DND-41 (cell line): ENCODE measurements around the gene ARHGAP26.

Experiments
- ATAC-seq: fragments of 200-7000 bp; cut with Tn5 transposase; 3 replicates; pipeline ENCODE4 v1.9.1; 2021; ENCODE audit warnings: low read depth; ENCODE audit not compliant: insufficient read depth
- DNase-seq: peaks from one replicate; pipeline ENCODE4 v3.0.0-alpha.2; 2020
- H2AFZ ChIP-seq: 2 replicates; pipeline ENCODE4 v1.6.0; 2012; ENCODE audit warnings: low read depth, low read length
- H3K27ac ChIP-seq: 2 replicates; pipeline ENCODE4 v1.5.1; 2012; ENCODE audit warnings: low read length, inconsistent platforms
- H3K27me3 ChIP-seq: fragments of 200-600 bp; sonication (generic); 2 replicates; pipeline ENCODE4 v1.6.0; 2012; ENCODE audit warnings: low read length, mild to moderate bottlenecking, inconsistent platforms; ENCODE audit not compliant: insufficient read depth, poor library complexity
- H3K36me3 ChIP-seq: 2 replicates; pipeline ENCODE4 v1.5.1; 2012; ENCODE audit warnings: low read length, inconsistent platforms; ENCODE audit not compliant: insufficient read depth
- H3K4me1 ChIP-seq: 2 replicates; pipeline ENCODE4 v1.5.1; 2012; ENCODE audit warnings: mild to moderate bottlenecking, low read length; ENCODE audit not compliant: insufficient read depth
- H3K4me2 ChIP-seq: 2 replicates; pipeline ENCODE4 v1.6.0; 2012; ENCODE audit warnings: mild to moderate bottlenecking, moderate library complexity, low read length, inconsistent platforms; ENCODE audit not compliant: insufficient read depth
- H3K4me3 ChIP-seq, 2 experiments: fragments of 200-600 bp in 1 of 2; shearing (Covaris generic) in 1 of 2; 2 replicates each; pipeline ENCODE4 v1.5.1; 2012 to 2016; ENCODE audit warnings: inconsistent platforms in 2 of 2, low read length in 2 of 2, mild to moderate bottlenecking in 2 of 2, low read depth in 1 of 2, moderate library complexity in 1 of 2
- H3K79me2 ChIP-seq: 2 replicates; pipeline ENCODE4 v1.6.0; 2012; ENCODE audit warnings: low read length, inconsistent platforms; ENCODE audit not compliant: insufficient read depth
- H3K9ac ChIP-seq: 2 replicates; pipeline ENCODE4 v1.6.0; 2012; ENCODE audit warnings: low read depth, mild to moderate bottlenecking, inconsistent platforms, low read length, moderate library complexity
- H3K9me3 ChIP-seq: 2 replicates; pipeline ENCODE4 v1.5.1; 2012; ENCODE audit warnings: low read length, moderate library complexity, mild to moderate bottlenecking, inconsistent platforms; ENCODE audit not compliant: insufficient read depth, severe bottlenecking
- H4K20me1 ChIP-seq: 2 replicates; pipeline ENCODE4 v1.6.0; 2012; ENCODE audit warnings: low read length; ENCODE audit not compliant: insufficient read depth
- CTCF ChIP-seq: IDR thresholded peaks from 2 replicates; pipeline ENCODE4 v1.5.1; 2012; ENCODE audit warnings: borderline replicate concordance, low read length, moderate library complexity, mild to moderate bottlenecking; ENCODE audit not compliant: poor library complexity, severe bottlenecking; ENCODE audit errors: extremely low read depth
- EZH2 ChIP-seq: IDR thresholded peaks from 3 replicates; pipeline ENCODE4 v1.6.1; 2012; ENCODE audit warnings: borderline replicate concordance, low read depth, mild to moderate bottlenecking, moderate library complexity, low read length, inconsistent platforms; ENCODE audit not compliant: severe bottlenecking

Gene ARHGAP26

GRCh38 chr5:142881784-142882126, 111.6 kb downstream of the ARHGAP26 start:
- H3K27ac ChIP-seq: no peak overlapping the region
- ATAC-seq (no peak), DNase-seq (no peak)
- no peaks in the 10 kb centered on the region for H3K79me2 ChIP-seq
- no peaks in the 10 kb centered on the region for H4K20me1 ChIP-seq
- H3K4me3 ChIP-seq: no peak overlapping the region
- H3K27me3 ChIP-seq: no peaks in the 10 kb centered on the region
- H3K4me2 ChIP-seq: no peak overlapping the region
- TF ChIP-seq CTCF: no peak
- no peak for TF ChIP-seq EZH2
- H3K4me1 ChIP-seq: no peaks in the 10 kb centered on the region
- no peak overlapping the region for H3K9ac ChIP-seq
- no peaks in the 10 kb centered on the region for H3K9me3 ChIP-seq
- H2AFZ ChIP-seq: no peak overlapping the region
- peaks cover 24% of the 10 kb centered on the region for H3K36me3 ChIP-seq

GRCh38 chr5:142883025-142883424, 112.8 kb downstream of the ARHGAP26 start:
- H3K36me3 ChIP-seq: peaks cover 24% of the 10 kb centered on the region
- no peak for DNase-seq
- no peak overlapping the region for H3K4me3 ChIP-seq
- no peaks in the 10 kb centered on the region for H4K20me1 ChIP-seq
- H3K79me2 ChIP-seq: no peaks in the 10 kb centered on the region
- no peak overlapping the region for H3K9ac ChIP-seq
- TF ChIP-seq EZH2 (no peak), CTCF (no peak)
- no peak overlapping the region for H3K4me2 ChIP-seq
- no peak overlapping the region for H2AFZ ChIP-seq
- no peaks in the 10 kb centered on the region for H3K4me1 ChIP-seq
- no peaks in the 10 kb centered on the region for H3K27me3 ChIP-seq
- H3K27ac ChIP-seq: no peak overlapping the region
- no peaks in the 10 kb centered on the region for H3K9me3 ChIP-seq
- no peak for ATAC-seq

DNA sequence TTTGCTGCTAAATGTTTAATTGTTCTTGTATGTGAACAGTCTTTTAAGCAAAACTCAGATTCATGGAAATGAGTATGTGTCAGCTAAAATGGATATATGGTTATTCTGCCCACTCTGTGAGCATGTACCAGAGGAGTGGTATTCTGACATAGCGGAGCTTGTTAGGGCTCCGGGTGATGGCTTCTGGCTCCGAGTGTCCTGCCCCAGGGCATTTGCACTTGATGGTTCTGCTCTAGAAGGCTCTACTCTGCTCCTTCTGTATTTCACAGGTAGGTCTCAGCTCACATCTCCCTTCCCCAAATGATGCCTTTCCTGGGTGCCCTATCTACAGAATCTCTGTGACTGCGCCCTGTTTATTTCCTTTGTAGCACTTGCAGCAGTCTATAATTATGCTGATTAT, 113.3 kb downstream of the ARHGAP26 start:
- no peak for ATAC-seq
- Histone ChIP-seq H3K9ac (no peak overlapping the region), H3K79me2 (no peaks in the 10 kb centered on the region), H3K27ac (no peak overlapping the region), H4K20me1 (no peaks in the 10 kb centered on the region), H3K9me3 (no peaks in the 10 kb centered on the region), H3K4me2 (no peak overlapping the region), H3K4me3 (no peak overlapping the region), H3K4me1 (no peaks in the 10 kb centered on the region), H2AFZ (no peak overlapping the region), H3K27me3 (no peaks in the 10 kb centered on the region), H3K36me3 (peaks cover 24% of the 10 kb centered on the region)
- TF ChIP-seq CTCF (no peak), EZH2 (no peak)
- no peak for DNase-seq

GRCh38 chr5:142884029-142884428, 113.9 kb downstream of the ARHGAP26 start:
- no peaks in the 10 kb centered on the region for H4K20me1 ChIP-seq
- TF ChIP-seq CTCF (no peak), EZH2 (no peak)
- H3K4me1 ChIP-seq: no peaks in the 10 kb centered on the region
- no peak overlapping the region for H3K4me3 ChIP-seq
- DNase-seq (no peak), ATAC-seq (no peak)
- H3K9ac ChIP-seq: no peak overlapping the region
- H3K36me3 ChIP-seq: peaks cover 24% of the 10 kb centered on the region
- no peak overlapping the region for H2AFZ ChIP-seq
- H3K9me3 ChIP-seq: no peaks in the 10 kb centered on the region
- H3K27me3 ChIP-seq: no peaks in the 10 kb centered on the region
- H3K4me2 ChIP-seq: no peak overlapping the region
- H3K79me2 ChIP-seq: no peaks in the 10 kb centered on the region
- no peak overlapping the region for H3K27ac ChIP-seq
